NCI-H774 (cell line): ENCODE results near the gene SKI.
"Not testable (repeated sequence)": the region's sequence is repeated elsewhere in the genome, so short reads cannot be mapped to it uniquely, and the experiment has no call there.

ENCODE experiments used
- DNase-seq: peaks from one replicate; lab custom pipeline; 2025; lab: John Stamatoyannopoulos, UW

SKI gene

DNA sequence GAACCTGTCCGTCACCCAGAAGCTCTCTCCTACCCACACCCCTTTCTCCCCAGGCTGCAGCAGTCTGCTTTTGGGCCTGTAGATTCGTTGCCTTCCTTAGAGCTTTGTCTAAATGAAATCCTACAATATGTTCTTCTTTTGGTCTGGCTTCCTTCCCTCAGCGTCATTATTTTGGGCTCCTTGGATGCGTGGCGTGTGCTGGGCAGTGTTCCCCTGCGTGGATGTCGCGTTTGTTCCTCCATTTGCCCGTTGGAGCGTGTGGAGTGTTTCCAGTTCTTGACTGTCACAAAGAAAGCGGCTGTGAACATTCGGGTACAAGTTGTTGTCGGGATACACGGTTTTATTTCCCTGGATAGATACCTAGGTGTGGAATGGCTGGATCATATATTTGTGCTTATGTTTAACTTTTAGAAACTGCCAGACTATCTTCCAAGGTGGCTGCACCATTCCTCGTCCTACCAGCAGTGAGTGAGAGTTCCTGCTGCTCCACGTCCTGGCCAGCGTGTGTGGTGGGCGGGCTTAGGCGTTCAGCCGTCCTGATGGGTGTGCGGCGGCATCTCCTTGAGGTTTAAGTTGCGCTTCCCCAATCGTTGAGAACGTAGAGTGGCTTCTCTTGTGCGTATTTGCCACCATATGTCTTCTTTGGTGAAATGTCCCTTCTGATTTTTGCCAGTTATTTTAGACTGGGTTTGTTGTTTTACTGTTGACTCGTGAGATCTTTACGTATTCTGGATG is 31.7 kb downstream of the SKI start:
- DNase-seq: no peak

DNA sequence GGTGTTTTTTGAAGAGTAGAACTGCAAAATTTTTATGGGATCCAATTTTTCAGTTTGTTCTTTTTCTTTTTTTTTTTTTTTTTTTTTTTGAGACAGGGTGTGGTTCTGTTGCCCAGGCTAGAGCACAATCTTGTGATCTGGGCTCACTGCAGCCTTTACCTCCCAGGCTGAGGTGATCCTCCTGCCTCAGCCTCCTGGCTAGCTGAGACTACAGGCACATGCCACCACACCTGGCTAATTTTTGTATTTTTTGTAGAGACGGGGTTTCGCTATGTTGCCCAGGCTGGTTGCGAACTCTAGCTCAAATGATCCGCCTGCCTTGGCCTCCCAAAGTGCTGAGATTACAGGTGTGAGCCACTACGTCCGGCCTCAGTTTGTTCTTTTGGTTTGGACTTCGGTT is 32.4 kb downstream of the SKI start:
- not testable (repeated sequence) for DNase-seq

DNA sequence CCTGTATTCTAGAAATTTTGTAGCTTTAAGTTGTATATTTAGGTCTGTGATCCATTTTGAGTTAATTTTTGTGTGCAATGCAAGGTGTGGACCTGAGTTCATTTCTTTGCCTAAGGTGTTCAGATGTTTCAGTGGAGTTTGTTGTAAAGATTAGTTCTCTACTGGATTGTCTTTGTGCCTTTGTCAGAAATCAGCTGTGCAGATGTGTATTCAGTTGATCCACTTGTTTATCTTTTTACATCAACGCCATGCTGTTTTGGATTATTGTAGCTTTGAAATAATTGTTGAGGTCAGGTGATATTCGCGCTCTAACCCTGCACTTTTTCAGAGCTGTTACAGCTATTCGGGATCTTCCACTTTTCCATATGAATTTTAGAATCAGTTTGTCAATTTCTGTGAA is 32.8 kb downstream of the SKI start:
- DNase-seq: no peak

DNA sequence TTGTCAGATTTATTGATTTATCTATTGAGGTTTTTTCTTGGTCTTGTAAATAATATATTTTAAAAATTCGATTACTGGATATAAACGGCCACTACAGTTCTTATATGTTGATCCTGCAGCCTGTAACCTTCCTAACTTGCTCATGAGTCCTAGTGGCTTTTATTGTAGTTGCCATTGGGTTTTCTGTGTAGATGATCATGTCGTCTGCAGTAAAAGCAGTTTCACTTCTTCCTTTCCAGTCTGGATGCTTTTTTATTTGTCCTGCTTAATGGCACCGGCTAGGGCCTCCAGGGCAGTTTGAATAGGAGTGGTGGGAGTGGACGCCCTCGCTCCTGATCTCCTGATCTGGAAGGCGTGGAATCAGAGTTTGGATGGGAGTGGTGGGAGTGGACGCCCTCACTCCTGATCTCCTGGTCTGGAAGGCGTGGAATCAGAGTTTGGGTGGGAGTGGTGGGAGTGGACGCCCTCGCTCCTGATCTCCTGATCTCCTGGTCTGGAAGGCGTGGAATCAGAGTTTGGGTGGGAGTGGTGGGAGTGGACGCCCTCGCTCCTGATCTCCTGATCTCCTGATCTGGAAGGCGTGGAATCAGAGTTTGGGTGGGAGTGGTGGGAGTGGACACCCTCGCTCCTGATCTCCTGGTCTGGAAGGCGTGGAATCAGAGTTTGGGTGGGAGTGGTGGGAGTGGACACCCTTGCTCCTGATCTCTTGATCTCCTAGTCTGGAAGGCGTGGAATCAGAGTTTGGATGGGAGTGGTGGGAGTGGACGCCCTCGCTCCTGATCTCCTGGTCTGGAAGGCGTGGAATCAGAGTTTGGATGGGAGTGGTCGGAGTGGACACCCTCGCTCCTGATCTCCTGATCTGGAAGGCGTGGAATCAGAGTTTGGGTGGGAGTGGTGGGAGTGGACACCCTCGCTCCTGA is 33.6 kb downstream of the SKI start:
- DNase-seq: not testable (repeated sequence)

DNA sequence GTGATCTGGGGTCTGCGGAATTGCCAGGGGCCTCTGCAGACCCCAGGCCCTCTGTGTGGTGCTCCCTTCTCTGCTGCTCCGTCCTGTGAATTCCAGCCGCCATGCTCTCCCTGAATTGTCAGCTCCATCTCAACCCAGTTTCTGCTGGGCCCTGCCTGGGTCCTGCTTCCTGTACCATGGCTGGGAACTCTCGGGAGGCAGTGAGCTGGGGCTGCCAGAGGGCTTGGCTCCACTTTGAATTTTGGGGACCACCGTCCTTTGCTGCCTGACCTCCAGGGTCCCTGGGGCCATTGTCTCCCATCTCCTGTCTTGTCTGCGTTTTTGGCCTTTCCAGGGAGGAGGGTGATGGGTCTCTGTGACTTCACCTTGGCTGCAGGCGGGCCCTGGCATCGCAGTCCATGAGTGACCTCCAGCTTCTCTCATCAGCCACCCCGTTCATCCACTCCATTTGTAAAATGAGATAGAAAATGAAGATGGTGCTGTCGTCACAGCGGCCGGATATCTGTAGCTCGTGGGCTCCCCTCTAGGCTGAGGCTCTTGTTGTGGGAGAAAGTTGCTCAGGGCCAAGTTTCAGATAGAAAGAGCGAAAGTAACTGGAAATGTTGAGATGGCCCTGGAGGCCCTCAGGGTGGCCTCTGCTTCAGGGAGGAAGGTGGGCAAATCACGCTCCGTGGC is 38.3 kb downstream of the SKI start:
- DNase-seq: no peak

DNA sequence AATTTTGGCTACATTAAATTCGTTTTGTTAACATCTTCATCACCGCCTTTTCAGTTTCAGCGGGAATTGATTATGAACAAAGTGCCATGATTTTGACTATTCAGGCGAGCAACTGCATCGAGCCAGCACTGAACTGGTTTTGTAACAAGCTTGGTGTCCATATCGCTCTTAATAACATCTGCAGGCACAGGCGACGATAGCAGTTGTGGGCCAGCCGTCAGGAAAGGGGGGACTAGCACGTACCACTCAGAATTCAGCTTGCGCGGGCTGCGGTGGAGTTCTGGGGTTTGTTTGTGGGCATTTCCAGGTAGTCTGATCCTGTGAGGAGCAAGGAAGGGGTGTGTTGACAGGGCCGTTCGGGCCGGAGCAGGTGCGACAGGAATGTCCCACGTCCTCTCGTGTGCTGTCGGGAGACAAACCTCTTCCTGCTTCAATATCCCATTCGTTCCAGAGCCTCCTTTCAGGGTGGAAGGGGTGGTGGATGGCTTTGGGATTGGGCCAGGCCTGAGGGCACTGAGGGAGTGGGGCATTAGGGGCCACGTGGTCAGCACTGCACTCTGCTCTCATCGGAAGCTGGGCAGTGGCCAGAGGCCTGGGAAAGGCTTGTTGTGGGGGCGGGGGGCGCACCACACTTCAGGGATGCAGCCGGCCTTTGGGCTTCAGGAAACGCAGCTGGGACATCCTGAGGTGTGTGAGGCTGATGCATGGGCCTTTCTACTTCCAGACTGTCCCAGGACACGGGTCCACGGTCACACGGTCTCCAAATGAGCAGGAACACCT is 39.1 kb downstream of the SKI start:
- no peak for DNase-seq

DNA sequence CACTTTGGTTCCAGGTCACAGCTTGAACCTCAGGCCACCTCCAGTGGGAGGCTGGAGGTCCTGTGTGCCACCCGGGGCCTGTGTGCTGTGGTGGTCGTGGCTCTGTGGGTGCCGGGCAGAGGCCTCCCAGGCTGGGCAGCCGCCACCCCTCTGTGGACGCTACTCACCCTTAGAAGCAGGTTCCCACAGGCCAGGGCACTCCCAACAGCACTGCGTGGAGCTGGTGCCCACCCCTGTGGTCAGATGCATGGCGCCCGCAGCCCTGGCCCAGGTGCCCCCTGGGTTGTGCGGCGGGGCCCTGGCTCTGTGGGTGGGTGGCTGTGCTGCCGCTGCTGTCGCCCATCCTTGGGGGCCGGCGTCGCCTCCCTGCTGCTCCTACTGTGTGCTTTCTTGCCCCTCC is 39.7 kb downstream of the SKI start:
- no peak for DNase-seq

DNA sequence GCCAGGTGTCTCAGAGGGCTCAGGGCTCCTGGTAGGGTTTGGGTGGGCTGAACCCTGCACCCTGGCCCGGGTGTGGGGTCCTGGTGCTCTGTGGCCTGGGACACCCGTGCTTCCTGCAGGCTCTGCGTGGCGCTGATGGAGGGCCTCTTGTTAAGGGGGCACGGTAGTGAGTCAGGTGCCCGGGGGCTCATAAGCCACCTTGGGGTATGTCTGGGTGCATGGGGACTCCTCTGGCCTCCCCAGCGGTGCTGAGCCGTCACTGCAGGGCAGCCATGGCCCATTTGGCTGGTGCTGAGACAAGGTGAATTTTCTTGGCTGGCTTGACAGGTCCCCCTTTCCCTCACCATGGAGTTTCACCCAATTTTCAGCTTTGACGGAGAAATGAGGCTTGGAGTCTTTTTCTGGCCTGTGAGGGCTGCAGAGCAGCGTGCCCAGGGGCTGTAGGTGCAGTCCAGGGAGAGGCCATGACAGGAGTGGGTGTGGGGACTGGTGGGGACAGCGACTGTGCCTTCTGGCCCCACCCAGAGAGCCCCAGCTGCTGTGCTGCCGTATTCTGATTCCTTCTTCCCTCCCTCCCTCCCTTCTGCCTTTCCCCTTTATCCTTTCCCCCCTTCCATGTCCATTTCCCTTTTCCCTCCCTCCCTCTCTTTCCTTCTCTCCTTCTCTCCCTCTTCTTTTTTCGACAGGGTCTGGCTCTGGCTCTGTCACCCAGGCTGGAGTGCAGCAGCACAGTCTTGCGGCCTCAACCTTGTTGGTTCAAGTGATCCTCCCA is 40.4 kb downstream of the SKI start:
- DNase-seq: no peak

DNA sequence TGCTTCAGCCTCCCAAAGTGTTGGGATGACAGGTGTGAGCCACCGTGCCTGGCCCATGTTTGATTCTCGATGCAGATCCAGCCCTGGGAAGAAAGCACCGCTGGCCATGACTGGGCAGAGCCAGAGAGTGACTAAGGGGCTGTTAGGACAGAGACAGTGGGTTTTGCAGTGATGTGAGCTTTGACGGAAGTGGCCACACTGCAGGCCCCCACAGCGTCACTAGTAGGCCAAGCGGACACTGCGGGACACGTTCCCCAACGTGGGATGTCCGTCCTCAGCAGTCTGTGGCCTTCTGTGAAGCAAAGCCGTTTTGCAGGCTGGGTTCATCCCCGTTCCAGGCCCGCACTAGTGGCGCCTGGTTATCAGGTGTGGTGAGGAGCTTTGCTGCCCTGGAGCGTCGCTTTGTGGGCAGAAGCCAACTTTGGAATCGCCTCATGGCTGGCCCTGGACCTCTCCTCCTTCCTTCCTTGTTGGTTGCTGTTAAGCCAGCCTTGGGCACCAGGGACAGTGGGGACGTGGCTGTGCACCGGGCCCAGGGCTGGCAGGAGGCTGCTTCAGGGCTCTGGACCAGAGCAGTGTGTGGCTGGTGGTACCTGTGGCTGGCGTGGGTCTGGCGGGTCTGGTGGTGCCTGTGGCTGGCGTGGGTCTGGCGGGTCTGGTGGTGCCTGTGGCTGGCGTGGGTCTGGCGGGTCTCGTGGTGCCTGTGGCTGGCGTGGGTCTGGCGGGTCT is 41.2 kb downstream of the SKI start:
- DNase-seq: no peak

DNA sequence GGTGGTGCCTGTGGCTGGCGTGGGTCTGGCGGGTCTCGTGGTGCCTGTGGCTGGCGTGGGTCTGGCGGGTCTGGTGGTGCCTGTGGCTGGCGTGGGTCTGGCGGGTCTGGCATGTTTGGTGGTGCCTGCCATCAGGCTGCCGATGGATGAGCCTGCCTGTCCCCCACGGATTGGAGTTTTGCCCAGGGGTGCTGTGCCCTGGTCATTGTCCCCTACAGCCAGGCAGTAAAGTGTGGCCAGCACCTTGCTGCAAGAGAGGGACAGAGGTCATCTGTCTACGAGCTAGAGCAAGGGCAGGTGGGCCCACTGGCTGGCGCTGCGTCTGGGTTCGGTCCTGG is 41.8 kb downstream of the SKI start:
- DNase-seq: no peak

DNA sequence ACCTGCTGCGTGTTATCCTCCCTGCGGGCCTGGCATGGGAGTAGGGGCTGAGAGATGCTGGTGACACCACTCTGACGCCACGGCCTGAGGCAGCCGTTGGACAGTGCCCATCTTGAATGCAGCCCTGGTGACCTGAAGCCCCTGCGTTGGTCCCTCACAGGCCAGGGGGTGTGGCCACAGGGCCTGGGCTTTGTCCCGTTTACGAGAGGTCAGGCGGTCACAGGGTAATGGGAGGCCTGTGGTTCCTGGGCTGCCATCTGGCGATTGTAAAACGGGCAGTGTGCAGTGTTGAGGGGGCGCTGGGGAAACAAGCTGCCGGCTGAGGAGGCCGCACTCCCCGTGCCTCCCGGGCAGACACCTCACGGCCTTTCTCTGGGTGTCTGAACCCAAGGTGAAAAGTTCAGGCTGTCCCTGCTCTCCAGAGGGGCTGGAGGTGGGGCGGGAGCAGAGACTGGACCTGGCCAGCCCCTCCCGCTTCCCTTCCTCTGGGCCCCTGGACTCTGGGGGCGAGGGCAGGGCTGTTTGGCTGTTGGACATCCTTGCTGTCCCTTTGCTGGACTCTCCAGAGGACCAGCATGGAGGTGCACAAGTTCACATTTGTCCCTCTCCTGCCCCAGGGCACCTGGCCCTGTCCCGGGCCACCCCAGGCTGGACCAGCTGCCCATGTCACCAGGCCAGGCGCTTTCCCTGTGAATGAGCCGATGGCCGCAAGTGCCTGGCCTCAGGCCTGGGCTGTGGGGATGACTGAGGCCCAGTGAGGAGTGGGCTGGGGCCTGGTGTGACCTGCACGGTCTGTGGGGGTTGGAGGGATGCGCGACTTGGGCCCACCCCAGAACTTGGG is 42.4 kb downstream of the SKI start:
- no peak for DNase-seq

DNA sequence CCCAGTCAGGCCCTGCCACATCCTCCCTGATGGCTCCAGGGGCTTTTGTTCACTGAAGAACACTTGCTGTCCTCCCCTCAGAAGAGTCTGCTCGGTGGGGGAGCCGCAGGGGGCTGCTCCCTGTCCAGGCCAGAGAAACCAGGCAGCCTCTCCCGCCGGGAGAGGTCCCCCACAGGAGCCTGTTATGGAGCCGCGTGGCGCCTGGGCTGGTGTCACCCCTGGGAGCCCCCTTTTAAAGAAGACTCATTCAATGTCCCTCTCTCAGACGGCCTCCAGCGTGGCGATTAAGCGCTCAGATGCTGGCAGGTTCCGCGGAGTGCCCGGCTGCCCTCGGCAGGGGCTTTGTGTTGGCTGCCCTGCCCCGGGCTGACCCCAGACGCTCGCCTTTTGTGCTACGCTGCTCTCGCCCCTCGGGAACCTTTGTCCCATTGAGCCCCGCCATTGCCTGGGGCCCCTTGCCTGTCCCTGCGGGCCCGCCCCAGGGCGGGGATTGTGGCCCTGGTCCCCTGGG is 43.1 kb downstream of the SKI start:
- DNase-seq: no peak

DNA sequence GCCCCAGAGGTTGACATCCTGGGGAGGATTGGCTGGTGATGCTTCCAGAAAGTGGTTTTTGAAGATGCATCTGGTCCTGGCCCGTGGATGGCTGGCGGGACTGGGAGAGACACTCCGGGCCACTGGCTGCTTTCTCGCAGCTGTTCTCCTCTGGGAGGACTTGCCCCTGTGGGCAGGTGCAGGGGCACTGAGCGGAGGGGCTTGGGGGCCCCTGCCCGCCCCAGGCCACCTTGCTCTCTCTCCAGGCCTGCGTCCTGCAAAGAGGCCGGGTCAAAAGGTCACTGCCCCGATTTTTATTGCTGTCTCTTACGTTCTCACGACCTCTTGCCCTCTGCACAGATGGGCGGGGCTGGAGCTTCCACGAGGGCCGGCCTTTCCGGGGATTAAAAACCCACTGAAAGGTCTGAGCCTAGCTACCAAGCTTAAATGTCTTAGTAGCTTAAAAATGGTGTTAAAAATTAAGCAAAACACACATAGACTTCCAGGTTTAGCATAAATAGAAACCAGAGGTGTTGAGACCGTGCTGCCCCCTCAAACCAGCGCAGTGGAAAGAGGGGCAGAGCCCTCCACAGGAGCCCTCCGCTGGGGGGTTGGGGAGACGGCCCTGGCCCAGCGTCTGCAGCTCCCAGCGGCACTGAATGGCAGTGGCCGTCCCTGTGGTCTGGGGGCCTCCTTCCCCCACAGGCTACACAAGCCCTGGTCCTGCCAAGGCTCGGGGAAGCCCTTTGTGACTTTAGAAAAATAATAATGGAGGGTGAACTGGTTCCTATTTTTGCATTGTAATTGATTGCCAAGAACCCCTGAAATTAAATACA is 43.9 kb downstream of the SKI start:
- DNase-seq: no peak

DNA sequence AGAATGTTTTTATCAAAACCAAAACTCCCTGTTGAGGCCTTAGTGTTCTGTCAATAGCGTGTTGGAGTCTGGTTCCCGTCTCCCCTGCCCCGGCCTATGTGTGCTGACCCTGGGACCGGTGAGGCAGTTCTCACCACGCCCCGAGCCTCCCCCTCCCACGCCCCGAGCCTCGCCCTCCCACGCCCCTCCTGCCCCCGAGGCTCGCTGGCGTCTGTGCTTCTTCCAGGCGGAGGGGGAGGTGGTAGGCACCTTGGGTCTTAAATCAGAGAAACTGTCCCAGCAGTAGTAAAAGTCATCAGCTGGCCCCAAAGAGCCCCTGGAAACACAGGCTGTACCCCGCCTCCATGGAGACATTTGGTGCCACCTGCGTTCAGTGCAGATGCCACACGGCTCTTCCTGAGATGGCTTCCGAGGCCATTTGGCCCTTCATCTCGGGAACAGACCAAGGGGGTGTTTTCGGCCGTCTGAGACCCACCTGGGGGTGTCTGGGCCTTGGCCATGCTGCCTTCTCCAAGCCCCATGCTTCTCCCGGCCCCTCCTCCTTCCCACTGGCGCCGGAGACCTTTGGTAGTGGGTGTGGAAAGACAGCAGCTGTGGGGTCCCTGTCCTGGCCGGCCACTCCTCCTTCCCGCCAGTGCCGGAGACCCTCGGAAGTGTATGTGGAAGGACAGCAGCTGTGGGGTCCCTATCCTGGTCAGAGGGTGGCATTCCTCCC is 44.7 kb downstream of the SKI start:
- no peak for DNase-seq

DNA sequence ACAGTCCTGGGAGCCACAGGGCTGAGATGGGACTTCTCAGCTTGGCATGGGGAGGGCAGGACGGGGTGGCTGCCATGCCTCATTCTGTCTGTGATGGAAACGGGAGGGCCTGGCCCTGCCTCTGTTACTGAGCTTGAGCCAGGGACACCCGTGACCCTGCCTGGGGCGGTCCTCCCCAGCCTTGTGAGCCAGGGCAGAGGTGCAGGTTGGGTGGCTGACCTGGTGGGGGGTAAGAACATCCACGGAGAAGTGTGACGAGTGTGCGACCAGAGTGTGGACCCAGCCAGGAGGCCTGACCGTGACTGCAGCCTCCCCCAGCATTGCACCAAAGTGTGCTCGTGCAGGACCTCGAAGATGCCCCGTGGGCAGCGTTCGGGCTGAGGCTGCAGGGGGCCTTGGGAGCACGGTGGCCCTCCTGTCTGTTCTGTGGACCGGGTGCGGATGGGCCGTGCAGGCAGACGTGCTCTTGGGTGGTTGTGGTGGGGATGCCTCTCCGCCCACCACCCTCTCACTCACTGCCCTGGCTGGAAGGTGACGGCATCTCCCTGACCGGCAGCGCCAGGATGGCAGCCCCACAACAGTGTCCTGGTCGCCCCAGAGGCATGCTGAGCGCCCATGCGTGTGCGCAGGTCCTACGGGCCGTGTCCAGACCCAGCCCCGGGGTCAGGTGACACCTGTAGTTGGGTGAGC is 45.4 kb downstream of the SKI start:
- DNase-seq: no peak

DNA sequence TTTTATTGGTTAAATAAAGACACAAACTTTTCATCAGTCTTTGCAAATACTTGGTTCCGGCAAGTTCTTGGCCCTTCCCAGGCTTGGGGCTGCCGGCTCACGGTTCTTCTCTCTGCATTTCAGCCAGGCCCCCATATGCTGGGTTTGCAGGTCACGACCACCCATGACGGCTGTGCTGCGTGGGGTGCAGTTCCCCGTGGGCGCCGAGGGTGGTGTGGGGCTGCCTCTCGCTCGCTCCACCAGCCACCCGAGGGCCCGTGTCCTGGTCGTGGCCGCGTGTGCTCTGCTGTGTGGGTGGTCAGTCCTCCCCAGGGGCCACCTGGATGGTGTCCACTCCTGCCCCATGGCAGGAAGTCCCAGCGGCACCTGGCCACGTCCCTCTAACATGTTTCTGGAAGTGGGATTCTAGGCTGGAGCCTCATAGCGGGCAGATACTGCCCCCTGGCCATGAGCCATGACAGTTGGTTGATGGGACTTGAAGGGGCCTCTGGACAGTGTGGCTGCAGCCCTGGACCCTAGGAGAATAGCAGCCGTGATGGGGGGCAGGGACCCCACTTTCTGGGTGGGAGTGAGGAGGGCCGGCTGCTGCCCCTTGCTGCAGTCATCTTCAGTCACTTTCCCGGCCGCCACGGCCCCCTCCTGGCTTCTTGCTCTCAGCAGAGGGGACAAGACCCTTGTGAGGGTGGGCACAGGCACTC is 46.3 kb downstream of the SKI start:
- DNase-seq: no peak
